Endothelial cell of hepatic sinusoid (primary cell): ENCODE data around the gene SLC25A33.

Experiments
- in situ Hi-C: cut with HindIII; loops from 2 replicates; pipeline ENCODE4 v1.10.0; 2017; ENCODE audit warnings: low sequenced_read_pairs

Gene SLC25A33

GRCh38 chr1:9586147-9586766, 47.0 kb downstream of the SLC25A33 start:
- in situ Hi-C loops: loop anchor here (10.0 kb wide), 1 partner anchor 321 kb away; no protein-coding TSS in a partner anchor

- in situ Hi-C loops: loop anchor here (10.0 kb wide), 1 partner anchor 324 kb away; no protein-coding TSS in a partner anchor
Measured at GRCh38 chr1:9588551-9589143, 49.4 kb downstream of the SLC25A33 start, which contains the start of gene TMEM201. TMEM201 (plus strand) TSS chr1:9588911; CDS start chr1:9588931, 20 bp downstream.

- in situ Hi-C loops: loop anchor here (10.0 kb wide), 1 partner anchor 324 kb away; no protein-coding TSS in a partner anchor
Measured at GRCh38 chr1:9589144-9589718, 50.0 kb downstream of the SLC25A33 start.

- in situ Hi-C loops: loop anchor here (10.0 kb wide), 1 partner anchor 325 kb away; no protein-coding TSS in a partner anchor
Measured at GRCh38 chr1:9589719-9590157, 50.5 kb downstream of the SLC25A33 start.

- in situ Hi-C loops: no loop called here
Measured at GRCh38 chr1:9590201-9590600, 50.9 kb downstream of the SLC25A33 start.

GRCh38 chr1:9590945-9591668, 51.8 kb downstream of the SLC25A33 start:
- in situ Hi-C loops: no loop called here

GRCh38 chr1:9591669-9592509, 52.6 kb downstream of the SLC25A33 start:
- in situ Hi-C loops: no loop called here

GRCh38 chr1:9592510-9593075, 53.3 kb downstream of the SLC25A33 start:
- in situ Hi-C loops: no loop called here

GRCh38 chr1:9593147-9593491, 53.9 kb downstream of the SLC25A33 start:
- in situ Hi-C loops: no loop called here

GRCh38 chr1:9593492-9594465, 54.5 kb downstream of the SLC25A33 start:
- in situ Hi-C loops: no loop called here

- in situ Hi-C loops: loop anchor here (5.0 kb wide), 1 partner anchor 48 kb away; no protein-coding TSS in a partner anchor
Measured at GRCh38 chr1:9594471-9595155, 55.3 kb downstream of the SLC25A33 start.

- in situ Hi-C loops: loop anchor here (5.0 kb wide), 1 partner anchor 47 kb away; no protein-coding TSS in a partner anchor
Measured at GRCh38 chr1:9595156-9595967, 56.1 kb downstream of the SLC25A33 start.

GRCh38 chr1:9595968-9596340, 56.7 kb downstream of the SLC25A33 start:
- in situ Hi-C loops: loop anchor here (5.0 kb wide), 1 partner anchor 46 kb away; no protein-coding TSS in a partner anchor

GRCh38 chr1:9596415-9597123, 57.3 kb downstream of the SLC25A33 start:
- in situ Hi-C loops: loop anchor here (5.0 kb wide), 1 partner anchor 46 kb away; no protein-coding TSS in a partner anchor

GRCh38 chr1:9597361-9598315, 58.4 kb downstream of the SLC25A33 start:
- in situ Hi-C loops: loop anchor here (5.0 kb wide), 1 partner anchor 45 kb away; no protein-coding TSS in a partner anchor
